NCI-H2081 treated with DMSO at 0.1 percent for 48 hours (cell line): ENCODE measurements around the gene PRICKLE2.

ENCODE experiments used
- DNase-seq: peaks from one replicate; lab custom pipeline; 2025; lab: John Stamatoyannopoulos, UW

PRICKLE2 gene

DNA sequence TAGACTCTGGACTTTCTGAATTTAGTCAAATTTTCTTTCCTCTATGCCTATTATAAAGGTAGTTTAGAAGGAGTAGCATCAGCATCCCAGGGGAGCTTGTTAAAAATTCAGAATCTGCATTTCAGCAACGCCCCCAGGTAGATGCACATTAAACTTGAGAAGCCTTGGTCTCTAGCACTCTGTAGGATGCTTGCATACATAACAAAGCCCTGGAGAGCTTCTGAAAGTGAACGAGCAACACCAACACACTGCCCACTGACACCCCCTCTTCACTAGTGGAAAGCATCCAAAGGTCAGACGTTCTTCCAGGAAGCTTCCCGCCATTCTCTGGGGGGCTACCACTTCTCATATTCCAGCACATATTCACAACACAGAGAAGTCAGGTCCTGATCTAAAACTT, 6.5 kb downstream of the PRICKLE2 start:
- DNase-seq: no peak

DNA sequence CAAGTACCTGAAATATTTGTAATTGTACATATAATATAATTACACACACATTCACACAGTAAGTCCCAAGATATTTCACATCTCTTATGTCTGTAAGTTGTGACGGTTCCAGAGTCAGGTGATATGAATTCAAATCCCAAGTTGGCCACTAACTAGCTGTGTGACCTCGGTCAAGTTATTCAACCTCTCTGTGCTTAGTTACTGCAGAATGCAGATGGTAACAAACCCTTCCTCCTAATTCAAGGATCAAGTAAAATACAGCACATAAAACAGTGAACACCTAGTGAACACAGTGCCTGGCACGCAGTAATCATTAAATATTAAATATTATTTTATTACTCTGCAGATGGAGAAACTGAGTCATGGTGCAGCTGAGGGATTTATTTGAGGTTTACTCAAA, 6.9 kb downstream of the PRICKLE2 start:
- DNase-seq: no peak

DNA sequence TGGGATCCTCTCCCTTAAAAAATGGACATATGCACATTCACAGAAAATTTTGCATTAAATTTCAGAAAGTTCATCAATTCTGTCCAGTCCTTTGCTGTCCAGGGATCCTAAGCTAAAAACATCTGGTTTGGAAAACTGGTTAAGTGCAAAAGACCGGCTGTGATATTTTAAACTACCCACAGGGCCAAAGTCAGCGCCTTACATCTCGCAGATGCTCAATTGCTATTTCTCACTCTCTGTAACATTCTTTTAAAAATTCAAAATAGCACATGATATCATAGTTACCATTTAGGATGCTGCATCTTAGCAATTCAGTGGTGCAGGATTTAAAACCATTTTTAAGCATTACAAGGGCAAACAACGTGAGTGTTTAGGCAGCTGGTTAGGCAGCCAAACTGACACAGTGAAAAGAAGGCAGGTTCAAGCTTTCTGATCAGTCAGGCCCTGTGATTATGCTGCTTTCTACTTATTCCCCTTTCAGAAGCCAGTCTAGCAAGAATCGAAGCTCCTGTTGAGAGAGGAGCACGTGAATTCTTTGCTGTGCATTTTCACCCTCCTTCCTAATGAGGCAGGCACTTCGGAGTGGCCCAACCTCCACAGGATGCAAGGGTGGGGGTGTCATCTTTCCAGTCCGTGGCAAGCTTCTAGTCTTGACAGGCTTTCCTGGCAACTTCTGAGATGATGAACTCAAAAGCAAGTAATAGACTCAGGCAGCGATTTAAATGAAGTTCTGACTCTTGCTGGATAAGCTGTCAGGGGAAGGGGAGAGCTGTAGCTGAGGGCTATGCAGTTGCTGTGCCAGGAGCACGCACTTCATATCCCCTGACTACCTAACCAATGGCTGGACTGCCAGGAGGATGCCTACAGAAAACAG, 8.8 kb downstream of the PRICKLE2 start:
- no peak for DNase-seq

DNA sequence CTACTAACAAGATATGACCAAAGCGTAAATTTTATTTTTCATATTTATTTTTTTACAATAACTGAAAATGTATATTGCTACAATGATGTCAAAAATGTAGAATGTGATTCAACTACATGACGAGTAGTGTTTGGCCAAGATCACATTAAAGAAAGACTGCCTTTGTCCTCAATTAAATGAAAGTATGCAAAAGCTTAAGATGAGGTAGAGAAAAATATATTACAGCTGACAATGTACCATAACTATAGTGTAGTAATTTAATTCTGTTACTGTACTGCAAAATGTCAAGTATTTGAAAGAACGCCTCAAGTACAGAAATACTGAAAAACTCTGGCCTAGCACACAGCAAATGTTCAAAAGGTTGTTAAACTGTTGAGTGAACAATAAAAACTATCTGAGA, 9.7 kb downstream of the PRICKLE2 start:
- DNase-seq: no peak

DNA sequence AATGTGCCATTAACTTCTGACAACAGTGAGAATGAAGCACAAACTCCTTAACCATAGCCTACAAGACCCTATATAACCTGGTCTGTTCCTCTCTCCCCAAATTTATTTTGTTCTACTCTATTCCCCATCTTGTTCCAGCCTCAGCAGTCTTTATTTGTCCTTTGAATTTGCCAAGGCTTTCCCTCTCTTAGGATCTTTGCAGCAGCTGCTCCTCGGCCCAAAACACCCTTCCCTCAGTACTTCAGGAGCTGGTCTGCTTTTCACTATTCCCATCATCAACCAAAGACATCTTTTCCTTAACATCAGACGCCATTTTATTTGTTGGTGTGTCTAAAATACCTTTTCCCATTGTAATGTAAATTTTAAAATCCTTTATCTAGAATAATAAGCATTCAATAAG, 10.2 kb downstream of the PRICKLE2 start:
- DNase-seq: no peak

DNA sequence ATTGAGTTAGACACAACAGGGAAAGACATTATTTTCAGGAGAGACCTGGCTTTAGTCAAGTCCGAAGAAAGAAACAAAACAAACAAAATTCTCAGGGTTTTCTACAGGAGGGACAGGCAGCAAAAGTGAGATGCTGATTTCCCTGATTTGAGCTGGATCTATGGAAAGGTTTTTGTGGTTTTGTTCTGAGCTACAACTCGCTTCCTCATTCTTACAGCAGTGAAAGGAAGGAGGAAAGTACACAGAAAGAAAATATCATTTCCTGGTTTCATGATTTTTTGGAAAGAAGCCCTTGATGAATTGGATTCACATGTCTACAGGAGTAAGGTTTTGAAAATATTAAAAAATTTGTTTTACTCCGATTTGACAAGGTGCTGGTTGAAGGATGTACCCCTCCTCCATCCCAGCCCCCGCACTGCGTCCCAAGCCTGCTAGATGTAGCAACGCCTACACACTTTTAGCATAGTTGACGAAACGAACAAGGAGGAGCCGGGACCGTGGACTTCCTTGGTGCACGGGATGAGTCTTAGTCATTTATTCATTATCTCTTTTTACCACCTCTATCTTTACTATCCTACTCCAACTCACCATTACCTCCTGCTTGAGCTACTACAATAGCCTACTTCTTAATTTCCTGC, 10.8 kb downstream of the PRICKLE2 start:
- no peak for DNase-seq

DNA sequence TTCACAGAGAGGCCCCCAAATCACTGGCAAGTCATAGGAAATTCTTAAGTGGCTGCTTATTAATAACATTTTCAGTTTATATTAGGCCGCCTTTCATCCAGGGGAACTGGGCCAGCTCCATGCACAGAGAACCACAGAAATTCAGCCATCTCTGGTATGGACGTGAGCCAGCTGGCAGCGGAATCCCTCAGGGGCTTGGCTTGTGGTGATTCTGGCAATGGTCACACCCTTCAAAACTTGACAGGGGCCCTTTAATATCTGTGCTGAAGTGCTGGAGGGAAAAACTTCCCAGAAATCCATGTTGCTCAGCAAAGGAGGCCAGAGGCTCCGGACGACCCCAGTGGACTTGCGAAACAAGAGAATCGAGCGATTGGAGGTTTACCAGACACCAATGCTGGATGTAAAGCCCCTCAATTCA, 11.3 kb downstream of the PRICKLE2 start:
- DNase-seq: no peak

DNA sequence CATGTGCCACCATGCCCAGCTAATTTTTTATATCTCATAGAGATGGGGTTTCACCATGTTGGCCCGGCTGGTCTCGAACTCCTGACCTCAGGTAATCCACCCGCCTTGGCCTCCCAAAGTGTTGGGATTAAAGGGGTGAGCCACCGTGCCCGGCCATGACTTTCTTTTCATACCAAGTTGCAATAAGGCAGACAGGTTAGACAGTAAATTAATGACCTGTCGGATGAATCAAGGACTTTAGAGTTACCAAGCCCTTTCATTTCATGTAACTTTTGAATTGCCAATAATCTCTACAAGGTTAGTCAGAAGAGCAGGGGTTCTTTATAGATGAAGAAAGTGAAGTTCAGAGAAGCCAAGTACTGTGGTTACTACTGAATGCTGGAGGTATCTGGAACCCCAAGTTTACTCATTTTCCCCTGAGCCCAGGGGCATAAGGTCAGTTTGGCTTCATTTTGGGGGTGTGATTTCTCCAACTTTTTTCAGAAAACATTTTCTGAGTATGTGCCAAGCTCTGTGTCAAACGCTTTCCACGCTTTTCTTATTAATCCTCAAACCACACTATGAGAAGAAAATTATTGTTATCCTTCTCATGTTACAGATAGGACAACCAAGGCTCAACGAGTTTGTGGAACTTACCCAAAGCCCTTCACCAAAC, 11.9 kb downstream of the PRICKLE2 start:
- no peak for DNase-seq

DNA sequence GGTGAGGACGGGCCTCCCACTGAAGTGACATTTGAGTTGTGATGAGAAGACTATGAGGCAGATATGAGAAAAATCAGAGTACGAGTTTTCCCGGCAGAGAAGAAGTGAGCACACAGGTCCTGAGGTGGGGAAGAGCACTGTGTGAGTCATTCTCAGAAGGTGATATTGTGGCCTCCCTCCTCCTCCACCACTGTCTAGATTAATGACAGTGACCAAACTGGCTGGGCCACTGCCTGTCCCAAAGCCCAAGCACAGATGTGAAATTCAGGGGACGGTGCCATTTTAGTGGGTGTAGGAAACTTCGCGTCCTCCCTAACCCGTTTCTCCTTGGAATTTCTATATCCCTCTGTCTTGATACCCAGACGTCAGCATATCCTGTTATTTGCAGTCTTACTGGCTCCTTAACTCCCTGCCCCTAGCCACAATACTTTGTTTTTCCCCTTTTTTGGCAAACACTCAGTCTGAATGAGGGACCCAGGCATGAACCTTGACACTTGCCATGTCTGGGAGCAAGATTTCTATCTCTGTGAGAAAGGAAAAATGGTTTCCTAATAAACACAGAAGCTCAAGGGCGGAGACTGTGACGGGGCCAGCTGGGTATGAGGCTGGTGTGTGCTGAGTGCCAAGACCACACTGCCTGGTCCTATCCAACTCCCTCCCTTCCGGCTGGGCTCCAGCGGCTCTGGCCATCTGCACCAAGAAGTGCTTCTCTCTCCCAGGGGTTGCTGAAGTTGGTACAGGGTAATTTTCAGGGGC, 15.2 kb downstream of the PRICKLE2 start:
- DNase-seq: no peak

DNA sequence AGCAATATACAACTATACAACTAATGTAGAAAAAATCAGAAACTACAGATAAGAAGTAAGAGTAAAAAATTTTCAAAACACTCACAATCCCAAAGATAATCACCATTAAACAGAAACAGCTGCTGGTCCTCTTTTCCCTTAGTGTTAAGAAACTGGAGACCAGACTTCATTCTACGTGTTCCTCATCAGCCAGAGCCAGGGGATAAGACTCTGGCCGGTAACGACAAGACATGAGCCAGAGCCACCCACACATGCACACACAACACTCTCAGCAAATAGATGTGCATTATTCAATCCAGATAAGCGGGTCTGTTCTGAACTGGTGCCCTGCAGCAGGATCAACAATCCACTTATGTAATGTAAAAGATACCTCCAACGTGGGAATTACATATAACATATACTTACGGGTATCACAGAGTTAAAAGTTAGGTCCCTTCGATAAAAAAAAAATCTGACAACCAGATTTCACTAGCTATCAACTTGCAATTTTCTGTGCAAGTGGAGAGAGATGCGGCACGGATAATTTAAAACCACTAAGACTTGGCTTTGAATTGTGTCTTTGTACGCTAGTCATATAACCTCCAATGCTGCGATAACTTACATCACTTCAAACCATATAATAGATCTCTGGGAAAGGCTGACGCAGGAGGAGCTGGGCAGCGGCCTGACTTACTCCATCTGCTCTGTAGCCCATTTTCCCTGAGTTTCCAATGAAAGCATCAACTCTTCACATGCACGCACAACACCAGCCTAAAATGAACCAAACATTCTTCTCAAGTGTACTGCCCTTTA, 17.8 kb downstream of the PRICKLE2 start:
- DNase-seq: no peak

DNA sequence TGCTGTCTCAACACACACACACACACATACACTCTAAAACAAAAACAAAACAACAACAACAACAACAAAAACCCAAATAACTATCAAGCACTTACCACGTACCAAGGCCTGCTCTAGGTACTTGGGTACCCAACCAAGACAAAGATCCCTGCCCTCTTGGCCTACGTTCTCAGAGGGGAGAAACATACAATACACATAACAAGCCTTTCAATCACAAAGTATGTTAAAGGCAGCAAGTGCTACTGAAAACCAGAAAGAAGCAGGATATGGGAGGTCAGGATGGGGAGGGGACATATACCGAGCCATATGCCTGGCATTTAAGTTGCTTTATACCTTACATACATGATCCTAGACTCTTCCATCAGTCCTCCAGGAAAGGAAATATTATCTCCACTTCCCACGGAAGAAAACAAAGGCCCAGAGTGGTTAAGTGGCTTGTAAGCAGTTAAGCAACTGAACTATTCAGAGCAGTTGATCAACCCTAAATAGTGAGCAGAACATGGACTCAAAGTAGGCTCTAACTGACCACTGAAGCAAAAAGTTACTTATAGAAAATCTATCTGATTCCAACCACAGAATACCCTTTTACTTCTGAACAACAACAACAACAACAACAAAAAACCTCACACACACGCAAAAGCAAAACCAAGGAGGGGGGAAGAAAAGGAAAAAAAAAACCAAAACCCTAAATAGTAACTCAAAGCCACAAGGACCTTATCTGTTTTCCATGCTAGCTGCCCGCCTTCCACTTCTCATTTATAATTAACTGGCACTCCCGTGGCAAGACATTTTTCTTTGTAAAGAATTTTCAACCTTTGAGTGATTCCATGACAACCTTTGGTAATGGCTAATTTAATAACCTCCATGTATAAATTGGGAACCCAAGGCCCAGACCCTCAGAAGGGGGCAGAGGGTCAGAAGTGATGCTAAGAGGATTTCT, 21.0 kb downstream of the PRICKLE2 start:
- DNase-seq: no peak

DNA sequence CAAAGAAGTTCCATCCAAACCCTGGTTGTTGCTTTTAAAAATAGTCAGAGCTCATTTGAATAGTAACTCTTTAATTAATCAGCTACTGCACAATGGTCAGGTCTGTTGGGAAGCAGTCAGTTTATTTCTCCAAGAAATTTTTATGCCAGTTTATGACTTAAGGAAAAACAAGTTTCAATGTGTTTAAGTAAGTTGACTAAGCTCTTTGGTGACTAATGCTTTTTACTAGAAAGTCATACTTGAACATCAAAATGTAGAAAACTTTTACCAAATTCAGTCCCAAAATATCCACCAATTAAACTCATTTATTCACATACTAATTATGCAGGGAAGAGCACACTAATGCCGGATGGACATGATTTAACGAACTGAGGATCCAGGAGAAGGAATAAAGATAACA, 22.1 kb downstream of the PRICKLE2 start:
- DNase-seq: no peak

DNA sequence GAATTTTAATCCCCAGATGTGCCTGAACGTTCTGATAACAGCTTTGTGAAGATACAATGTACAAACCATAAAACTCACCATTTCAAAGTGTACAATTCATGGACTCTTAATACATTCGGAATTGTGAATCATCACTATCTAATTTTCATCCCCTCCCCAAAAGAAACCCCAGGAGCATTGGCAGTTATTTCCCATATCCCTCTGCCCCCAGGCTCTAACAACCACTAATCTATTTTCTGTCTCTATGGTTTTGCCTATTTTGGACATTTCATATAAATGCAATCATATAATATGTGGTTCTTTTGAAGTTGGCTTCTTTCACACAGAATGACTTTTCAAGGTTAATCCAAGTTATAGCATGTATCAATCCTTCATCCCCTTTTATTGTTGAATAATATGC, 25.3 kb downstream of the PRICKLE2 start:
- no peak for DNase-seq

DNA sequence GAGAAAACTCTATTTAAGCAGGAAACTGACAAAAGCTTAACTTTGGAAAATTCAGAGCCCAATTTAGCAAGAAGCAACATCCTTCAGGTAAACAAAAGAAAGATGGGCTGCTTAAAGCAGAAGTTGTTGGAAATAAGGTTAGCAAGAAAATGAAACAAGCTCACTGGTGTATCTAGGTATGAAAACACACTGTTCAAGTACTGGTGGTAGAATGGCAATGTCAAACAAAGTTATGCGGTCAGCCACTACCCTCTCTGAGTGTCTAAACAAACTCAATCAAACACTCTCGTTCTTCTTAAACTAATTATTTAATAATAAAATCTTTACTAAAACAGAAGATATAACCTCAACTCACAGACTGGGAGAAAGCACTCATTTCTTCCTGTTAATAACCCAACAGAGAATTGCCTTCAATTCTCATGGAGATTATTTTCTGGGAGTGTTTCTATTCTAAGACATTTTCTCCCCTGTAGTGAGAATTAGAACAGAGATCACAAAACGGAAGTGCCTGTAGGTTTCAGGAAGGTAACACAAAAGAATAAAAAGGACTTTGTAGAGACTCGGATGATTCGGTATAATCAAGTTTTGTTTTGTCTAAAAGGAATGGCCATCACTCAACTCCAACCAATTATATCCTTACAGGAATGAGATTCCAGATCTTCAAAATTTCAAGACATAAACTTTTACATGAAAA, 28.9 kb downstream of the PRICKLE2 start:
- DNase-seq: no peak

DNA sequence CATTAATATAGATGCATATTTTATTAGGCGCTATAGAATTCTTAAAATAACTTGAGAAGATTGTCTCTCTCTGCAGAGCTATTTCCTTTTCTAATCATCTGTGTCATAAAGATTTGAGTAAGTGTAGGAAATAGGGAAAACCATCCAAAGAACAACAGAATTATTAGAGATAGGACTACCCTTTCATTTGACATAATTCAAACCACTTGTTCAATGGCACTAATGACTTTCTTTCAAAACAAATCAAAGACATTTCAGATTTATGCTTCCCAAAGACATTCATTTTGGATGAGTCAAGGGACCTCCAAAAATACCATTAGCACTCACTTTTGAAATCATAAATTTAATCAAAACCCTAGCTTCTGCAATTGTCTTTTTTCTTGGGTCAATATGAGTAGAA, 29.5 kb downstream of the PRICKLE2 start:
- no peak for DNase-seq

DNA sequence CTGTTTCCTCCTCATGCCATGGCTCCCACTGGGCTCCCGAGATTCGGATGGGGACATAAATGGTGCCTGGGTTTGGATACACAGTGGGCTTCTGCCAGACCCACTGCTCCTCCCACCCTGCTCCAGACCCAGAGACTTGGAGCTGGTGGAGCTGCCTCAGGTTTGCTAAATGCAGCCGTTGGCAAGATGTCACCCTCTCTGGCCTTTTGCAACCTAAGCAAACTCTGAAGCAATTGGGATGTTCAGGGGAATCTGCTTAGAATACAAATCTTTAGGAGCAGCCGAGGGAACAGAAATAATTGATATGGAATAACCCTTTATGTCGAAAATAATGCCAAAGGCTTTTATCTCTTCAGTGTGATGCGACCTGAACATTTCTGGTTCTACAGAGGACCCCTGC, 33.4 kb downstream of the PRICKLE2 start:
- DNase-seq: no peak

DNA sequence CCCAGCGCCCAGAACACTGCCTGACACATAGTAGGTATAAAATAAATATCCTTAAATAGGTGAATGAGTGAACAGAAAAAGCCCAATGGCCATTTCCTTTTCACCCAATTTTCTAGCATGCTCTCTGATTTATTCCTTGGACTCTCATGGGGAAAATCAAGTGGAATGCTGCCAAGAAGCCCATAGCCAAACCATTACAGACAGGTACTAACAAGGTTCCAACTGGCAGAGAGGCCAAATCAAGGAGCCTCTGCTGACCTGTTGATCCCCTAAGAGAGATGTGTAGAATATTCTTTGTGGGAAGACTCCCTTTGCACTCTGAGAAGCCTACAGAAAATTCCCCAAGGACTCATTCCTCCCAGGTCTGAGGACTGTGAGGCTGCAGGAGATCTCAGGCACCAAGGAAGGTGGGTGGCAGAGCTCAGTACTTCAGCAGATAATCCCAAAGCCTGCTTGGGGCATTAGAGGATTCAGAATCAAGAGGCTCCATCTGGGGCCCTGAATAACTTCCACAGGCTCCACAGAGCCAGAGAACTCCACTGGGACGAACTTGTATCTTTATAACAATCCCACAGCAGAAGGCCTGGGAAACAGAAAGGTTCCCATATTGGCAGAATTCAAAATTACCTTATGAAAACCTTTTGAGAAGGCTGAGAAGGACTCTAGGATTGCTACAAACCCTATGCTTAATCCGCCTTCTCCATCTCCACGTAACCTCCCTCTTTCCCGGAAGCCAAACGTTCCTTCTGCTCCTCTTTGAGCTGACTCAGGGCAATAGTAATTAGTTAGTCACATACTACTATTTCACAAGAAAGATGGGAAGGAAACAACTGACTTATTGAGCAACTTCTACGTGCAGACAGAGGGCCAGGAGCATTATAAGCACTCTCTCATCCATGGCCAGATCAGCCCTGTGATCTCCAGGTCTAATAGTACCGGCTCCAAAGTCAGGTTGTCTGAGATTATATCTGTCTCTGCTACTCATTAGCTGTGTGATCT, 34.5 kb downstream of the PRICKLE2 start:
- DNase-seq: no peak

DNA sequence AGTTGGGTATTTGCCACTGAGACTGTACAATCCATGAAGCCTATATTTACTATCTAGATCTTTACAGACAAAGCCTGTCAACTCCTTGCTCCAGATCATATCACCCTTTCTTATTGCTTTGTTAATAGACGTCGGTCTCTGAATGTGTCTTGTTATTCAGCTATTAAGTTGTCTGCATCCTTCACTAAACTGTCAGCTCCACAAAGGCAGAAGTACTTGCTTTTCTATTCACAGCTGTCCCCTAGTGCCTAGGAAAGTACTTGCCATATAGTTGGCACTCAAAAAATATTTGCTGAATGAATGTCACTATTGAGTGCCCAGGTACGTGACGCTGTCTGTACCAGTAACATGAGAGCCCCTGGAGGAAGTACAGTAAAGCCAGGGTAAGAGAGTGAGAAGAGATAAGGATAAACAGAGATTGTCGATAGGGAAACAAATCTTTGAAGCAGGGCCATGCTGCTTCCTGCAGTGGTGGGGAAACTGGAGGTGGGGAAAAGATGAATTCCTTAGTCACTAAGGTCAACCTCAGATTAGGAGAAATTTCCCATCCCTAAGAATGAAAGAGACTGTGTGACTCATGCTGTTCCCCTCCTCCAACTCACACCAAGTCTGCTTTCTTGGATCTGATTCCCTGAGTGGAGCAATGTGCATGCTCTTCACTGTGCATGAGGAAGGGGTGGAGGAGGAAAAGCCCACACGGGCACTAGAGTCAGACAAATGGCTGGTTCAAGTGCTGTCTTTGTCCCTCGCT, 36.3 kb downstream of the PRICKLE2 start:
- no peak for DNase-seq
